HepG2 (cell line): ENCODE results near the gene DNAJC24. TPM values are rescaled to one million over a fixed set of nuclear protein-coding genes. Genes with fewer than 3 reads are reported as not detected.

ENCODE experiments used
- DNMT1 ChIP-seq: sonication (generic); formaldehyde crosslinking; IDR thresholded peaks from 2 replicates; pipeline ENCODE4 v1.5.1; 2020; ENCODE audit warnings: mild to moderate bottlenecking, missing genetic modification reagents
- ELF3 ChIP-seq: IDR thresholded peaks from 2 replicates; pipeline ENCODE4 v1.6.1; 2016; ENCODE audit warnings: missing genetic modification reagents, missing compliant biosample characterization
- FOXA1 ChIP-seq, 2 experiments: fragments of 450-650 bp in 1 of 2; sonication (generic) in 1 of 2; formaldehyde crosslinking in 1 of 2; IDR thresholded peaks; 2 replicates each; pipeline versions ENCODE4 v1.4.0 to v1.6.1; 2016 to 2020; ENCODE audit warnings: missing genetic modification reagents in 1 of 2
- HNRNPL ChIP-seq: fragments of 200-400 bp; formaldehyde crosslinking; IDR thresholded peaks from 2 replicates; pipeline ENCODE4 v1.6.1; 2017; ENCODE audit warnings: mild to moderate bottlenecking, low read depth, low read length
- ISX ChIP-seq: sonication (generic); formaldehyde crosslinking; conservative IDR thresholded peaks from 2 replicates; pipeline ENCODE4 v1.5.0; 2020; ENCODE audit warnings: missing genetic modification reagents
- JUN ChIP-seq: sonication (generic); formaldehyde crosslinking; IDR thresholded peaks from 2 replicates; pipeline ENCODE4 v1.4.0; 2020; ENCODE audit warnings: mild to moderate bottlenecking, missing genetic modification reagents
- MAFK ChIP-seq, 2 experiments: IDR thresholded peaks in 1 of 2; conservative IDR thresholded peaks in 1 of 2; 2 replicates each; pipeline ENCODE4 v1.6.1; 2011; ENCODE audit warnings: improper control_type of control experiment in 2 of 2, low read length in 2 of 2
- TBP ChIP-seq: sonication (generic); formaldehyde crosslinking; IDR thresholded peaks from 2 replicates; pipeline ENCODE4 v1.5.0; 2020; ENCODE audit warnings: missing genetic modification reagents
- TP53 ChIP-seq: sonication (generic); formaldehyde crosslinking; conservative IDR thresholded peaks from 2 replicates; pipeline ENCODE4 v1.4.0; 2020; ENCODE audit warnings: missing genetic modification reagents
- ZBTB44 ChIP-seq: sonication (generic); formaldehyde crosslinking; IDR thresholded peaks from 2 replicates; pipeline ENCODE4 v1.4.0; 2020; ENCODE audit warnings: missing genetic modification reagents
- ZKSCAN1 ChIP-seq: fragments of 150-350 bp; IDR thresholded peaks from 2 replicates; pipeline ENCODE4 v1.6.1; 2014; ENCODE audit warnings: low read length
- ZNF207 ChIP-seq: fragments of 450-650 bp; IDR thresholded peaks from 2 replicates; pipeline ENCODE4 v1.6.1; 2016; ENCODE audit warnings: antibody characterized with exemption, borderline replicate concordance
- ZNF549 ChIP-seq: sonication (generic); formaldehyde crosslinking; IDR thresholded peaks from 2 replicates; pipeline ENCODE4 v1.5.0; 2020; ENCODE audit warnings: missing genetic modification reagents
- ZNF703 ChIP-seq: sonication (generic); formaldehyde crosslinking; IDR thresholded peaks from 2 replicates; pipeline ENCODE4 v1.5.1; 2020; ENCODE audit warnings: missing genetic modification reagents, mild to moderate bottlenecking, moderate library complexity, borderline replicate concordance
- ZNF790 ChIP-seq: sonication (generic); formaldehyde crosslinking; IDR thresholded peaks from 2 replicates; pipeline ENCODE4 v1.8.0; 2022; ENCODE audit warnings: missing genetic modification reagents, mild to moderate bottlenecking, borderline replicate concordance
- ZNF841 ChIP-seq: sonication (generic); formaldehyde crosslinking; IDR thresholded peaks from 2 replicates; pipeline ENCODE4 v1.8.1; 2023; ENCODE audit warnings: missing genetic modification reagents, borderline replicate concordance
- polyA plus RNA-seq, 8 experiments: library from polyadenylated mRNA; depleted of rRNA in 3 of 8; stranded (reverse) in 7 of 8; unstranded in 1 of 8; fragments of >200 nt; fragmentation: Illumina TruSeq in 4 of 8; extraction: Trizol in 4 of 8; gene quantifications; 2 replicates each; pipeline versions ENCODE4 v1.2.1 to v1.2.3, GENCODE V29; 2011 to 2016; ENCODE audit warnings: low read depth in 4 of 8, missing spikeins in 1 of 8, mixed read lengths in 1 of 8; ENCODE audit not compliant: insufficient read depth in 1 of 8
- total RNA-seq, 5 experiments: library from RNA; depleted of rRNA; stranded (reverse); fragments of >200 nt; fragmentation: Illumina TruSeq; extraction: Trizol; gene quantifications; 2 replicates each; pipeline ENCODE4 v1.2.3, GENCODE V29; 2016; ENCODE audit warnings: low read depth in 1 of 5
- TF ChIP-seq, protein P1 (sequence below): sonication (generic); formaldehyde crosslinking; IDR thresholded peaks from 2 replicates; pipeline ENCODE4 v1.5.1; 2020; ENCODE audit warnings: missing genetic modification reagents, mild to moderate bottlenecking, borderline replicate concordance
- TF ChIP-seq, protein P2 (sequence below): sonication (generic); formaldehyde crosslinking; IDR thresholded peaks from 2 replicates; pipeline ENCODE4 v1.5.1; 2020; ENCODE audit warnings: missing genetic modification reagents, mild to moderate bottlenecking, borderline replicate concordance
- TF ChIP-seq, protein P3 (sequence below): sonication (generic); formaldehyde crosslinking; IDR thresholded peaks from 2 replicates; pipeline ENCODE4 v1.4.0; 2020; ENCODE audit warnings: missing genetic modification reagents, borderline replicate concordance
- TF ChIP-seq, protein P4 (sequence below): sonication (generic); IDR thresholded peaks from 2 replicates; pipeline ENCODE4 v1.6.1; 2016; ENCODE audit warnings: low read depth, borderline replicate concordance
- TF ChIP-seq, protein P5 (sequence below): sonication (generic); formaldehyde crosslinking; IDR thresholded peaks from 2 replicates; pipeline ENCODE4 v1.5.0; 2020; ENCODE audit warnings: missing genetic modification reagents

The DNAJC24 gene
- total and polyA plus RNA-seq, 2 of the 13 experiments (the other 11 are each of a cell fraction or from before 2014, with no cell fraction given), result 10.5 to 13.7 TPM

DNA sequence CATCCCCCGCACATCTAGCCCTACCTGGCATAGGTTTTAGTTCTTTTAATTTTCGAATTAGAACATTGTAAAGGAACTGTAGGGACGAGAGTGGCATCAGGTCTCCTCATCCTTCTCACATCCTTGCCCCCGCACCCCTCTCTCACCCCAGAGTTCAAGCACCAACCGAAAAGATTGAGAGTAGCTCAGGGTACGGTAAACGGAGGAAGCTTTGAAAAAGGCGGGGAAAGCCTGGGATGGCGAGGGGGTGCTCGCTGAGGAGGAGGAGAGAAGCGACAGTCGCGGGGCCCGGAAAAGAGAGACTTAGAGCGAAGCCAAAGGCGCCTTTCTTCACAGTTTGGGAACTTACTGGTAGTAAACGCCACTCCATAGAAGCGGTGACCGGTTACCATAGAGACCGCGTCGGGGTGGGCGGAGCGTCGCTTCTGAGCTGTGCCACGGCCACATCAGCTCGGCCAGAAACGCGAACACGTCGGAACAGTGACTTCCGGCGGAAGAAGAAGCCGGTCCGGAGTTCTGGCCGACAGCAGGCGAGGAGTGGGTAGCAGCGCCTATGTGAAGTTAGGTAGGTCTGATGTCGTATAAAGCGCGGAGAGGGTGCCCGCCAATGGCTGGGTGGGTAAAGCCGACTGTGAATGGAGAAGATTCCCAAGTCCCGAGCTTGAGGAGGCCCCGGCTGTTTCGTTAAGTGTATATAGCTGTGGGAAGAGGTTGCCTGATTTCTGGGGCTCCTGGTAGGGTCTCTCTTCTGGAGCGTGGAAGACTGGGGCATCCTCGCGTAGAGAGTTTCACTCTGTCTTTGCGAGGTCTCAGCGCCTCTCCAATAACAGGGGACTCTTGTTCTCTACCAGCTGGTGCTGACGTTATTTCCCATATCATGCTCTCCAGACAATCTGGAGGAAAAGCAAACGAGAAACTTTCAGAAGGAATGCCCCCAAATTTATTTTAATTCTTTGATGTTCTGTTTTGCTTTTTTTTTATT, at the start of gene DNAJC24, which contains the start of gene DCDC1 (continued):
- TF ChIP-seq ZNF790 (CRISPR knock-in tag) (no peak), ZNF841 (CRISPR knock-in tag) (no peak), ZKSCAN1 (no peak; the same call in 1 of the 2 replicates), ISX (CRISPR knock-in tag) (no peak), ZNF207 (no peak), JUN (no peak), FOXA1 (IDR thresholded peaks at IDR 0.05) (no peak), FOXA1 (CRISPR knock-in tag; IDR thresholded peaks at IDR 0.05) (no peak), TP53 (CRISPR knock-in tag) (no peak), ZNF549 (CRISPR knock-in tag) (no peak), DNMT1 (CRISPR knock-in tag) (no peak), ELF3 (CRISPR knock-in tag) (peak; percentile 78), HNRNPL (no peak), ZBTB44 (peak; percentile 63; the same call in 1 of the 2 replicates), TBP (CRISPR knock-in tag) (no peak), ZNF703 (CRISPR knock-in tag) (no peak), MAFK (conservative IDR thresholded peaks at IDR 0.05 in 1 of 2, IDR thresholded peaks at IDR 0.05 in 1 of 2; ENCODE audit: low read length in 2 of 2) (no peak)
- TF ChIP-seq, protein P1, sequence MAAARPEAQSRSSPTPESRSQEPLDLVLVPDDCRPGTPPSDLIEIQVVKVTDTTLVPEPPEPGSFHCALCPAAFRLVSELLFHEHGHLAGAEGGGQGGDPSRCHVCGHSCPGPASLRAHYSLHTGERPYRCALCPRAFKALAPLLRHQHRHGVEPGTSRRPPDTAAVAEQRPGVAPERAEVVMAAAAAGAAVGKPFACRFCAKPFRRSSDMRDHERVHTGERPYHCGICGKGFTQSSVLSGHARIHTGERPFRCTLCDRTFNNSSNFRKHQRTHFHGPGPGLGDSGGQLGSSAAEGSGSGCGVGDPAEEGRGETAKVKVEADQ, result peak; percentile 84; the same call in 1 of the 2 replicates
- TF ChIP-seq, protein P2, sequence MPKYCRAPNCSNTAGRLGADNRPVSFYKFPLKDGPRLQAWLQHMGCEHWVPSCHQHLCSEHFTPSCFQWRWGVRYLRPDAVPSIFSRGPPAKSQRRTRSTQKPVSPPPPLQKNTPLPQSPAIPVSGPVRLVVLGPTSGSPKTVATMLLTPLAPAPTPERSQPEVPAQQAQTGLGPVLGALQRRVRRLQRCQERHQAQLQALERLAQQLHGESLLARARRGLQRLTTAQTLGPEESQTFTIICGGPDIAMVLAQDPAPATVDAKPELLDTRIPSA (CRISPR knock-in tag), result no peak
- TF ChIP-seq, protein P3, sequence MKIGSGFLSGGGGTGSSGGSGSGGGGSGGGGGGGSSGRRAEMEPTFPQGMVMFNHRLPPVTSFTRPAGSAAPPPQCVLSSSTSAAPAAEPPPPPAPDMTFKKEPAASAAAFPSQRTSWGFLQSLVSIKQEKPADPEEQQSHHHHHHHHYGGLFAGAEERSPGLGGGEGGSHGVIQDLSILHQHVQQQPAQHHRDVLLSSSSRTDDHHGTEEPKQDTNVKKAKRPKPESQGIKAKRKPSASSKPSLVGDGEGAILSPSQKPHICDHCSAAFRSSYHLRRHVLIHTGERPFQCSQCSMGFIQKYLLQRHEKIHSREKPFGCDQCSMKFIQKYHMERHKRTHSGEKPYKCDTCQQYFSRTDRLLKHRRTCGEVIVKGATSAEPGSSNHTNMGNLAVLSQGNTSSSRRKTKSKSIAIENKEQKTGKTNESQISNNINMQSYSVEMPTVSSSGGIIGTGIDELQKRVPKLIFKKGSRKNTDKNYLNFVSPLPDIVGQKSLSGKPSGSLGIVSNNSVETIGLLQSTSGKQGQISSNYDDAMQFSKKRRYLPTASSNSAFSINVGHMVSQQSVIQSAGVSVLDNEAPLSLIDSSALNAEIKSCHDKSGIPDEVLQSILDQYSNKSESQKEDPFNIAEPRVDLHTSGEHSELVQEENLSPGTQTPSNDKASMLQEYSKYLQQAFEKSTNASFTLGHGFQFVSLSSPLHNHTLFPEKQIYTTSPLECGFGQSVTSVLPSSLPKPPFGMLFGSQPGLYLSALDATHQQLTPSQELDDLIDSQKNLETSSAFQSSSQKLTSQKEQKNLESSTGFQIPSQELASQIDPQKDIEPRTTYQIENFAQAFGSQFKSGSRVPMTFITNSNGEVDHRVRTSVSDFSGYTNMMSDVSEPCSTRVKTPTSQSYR (CRISPR knock-in tag), result no peak
- TF ChIP-seq, protein P4, sequence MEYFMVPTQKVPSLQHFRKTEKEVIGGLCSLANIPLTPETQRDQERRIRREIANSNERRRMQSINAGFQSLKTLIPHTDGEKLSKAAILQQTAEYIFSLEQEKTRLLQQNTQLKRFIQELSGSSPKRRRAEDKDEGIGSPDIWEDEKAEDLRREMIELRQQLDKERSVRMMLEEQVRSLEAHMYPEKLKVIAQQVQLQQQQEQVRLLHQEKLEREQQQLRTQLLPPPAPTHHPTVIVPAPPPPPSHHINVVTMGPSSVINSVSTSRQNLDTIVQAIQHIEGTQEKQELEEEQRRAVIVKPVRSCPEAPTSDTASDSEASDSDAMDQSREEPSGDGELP, result peak; percentile 58
- TF ChIP-seq, protein P5, sequence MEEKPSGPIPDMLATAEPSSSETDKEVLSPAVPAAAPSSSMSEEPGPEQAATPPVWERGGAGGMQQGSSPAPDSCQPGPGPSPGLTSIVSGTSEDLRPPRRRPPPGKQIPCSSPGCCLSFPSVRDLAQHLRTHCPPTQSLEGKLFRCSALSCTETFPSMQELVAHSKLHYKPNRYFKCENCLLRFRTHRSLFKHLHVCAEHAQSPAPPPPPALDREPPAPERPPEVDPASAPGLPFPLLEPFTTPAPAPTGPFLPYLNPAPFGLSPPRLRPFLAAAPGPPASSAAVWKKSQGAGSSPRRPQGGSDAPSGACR, result no peak
